GM19468 (cell line): ENCODE results near the gene CDT1.
"Not testable (repeated sequence)": the region's sequence is repeated elsewhere in the genome, so short reads cannot be mapped to it uniquely, and the experiment has no call there.

Experiments used
- ATAC-seq: cut with Tn5 transposase; IDR thresholded peaks from one replicate; pipeline ENCODE4 v1.9.1; 2021; ENCODE audit warnings: mild to moderate bottlenecking, moderate library complexity, moderate number of reproducible peaks; ENCODE audit not compliant: unreplicated experiment; ENCODE audit errors: extremely low read depth

CDT1 gene

DNA sequence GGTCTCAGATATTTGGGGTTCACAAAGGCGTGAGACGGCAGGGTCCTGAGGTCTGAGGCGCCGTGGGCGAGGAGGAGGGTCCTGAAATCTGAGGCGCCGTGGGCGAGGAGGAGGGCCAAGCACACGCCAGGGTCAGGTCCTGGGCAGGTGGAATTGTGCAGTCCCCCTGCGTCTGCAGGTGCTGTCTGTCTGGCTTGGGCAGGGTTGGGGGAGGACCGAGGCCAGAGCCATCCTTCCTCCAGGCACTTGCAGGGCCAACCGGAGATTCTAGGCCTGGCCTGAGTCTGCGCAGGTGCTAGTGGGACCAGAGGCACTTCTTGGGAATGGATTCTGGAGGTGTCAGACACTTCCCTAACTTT, 10.5 kb downstream of the CDT1 start:
- ATAC-seq, result no peak

DNA sequence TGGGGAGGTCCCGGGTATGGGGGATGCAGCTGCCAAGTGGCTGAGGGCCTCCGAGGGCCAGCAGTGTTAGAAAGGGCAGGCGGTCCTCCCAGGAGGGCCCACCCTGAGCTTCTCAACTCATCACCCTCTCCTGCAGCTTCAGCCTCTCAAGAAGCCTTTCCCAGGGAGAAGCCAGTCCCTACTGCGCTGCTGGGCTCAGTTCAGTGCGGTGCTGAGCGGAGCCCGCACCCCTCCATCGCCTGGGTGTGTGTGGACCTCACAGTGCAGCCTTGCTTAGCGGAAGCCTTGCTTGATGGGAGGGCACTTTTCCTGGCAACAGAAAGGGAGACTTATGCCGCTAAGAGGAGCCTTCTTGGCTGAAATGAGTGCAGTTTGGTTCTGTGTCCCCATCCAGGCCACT, 11.6 kb downstream of the CDT1 start:
- ATAC-seq, result no peak

DNA sequence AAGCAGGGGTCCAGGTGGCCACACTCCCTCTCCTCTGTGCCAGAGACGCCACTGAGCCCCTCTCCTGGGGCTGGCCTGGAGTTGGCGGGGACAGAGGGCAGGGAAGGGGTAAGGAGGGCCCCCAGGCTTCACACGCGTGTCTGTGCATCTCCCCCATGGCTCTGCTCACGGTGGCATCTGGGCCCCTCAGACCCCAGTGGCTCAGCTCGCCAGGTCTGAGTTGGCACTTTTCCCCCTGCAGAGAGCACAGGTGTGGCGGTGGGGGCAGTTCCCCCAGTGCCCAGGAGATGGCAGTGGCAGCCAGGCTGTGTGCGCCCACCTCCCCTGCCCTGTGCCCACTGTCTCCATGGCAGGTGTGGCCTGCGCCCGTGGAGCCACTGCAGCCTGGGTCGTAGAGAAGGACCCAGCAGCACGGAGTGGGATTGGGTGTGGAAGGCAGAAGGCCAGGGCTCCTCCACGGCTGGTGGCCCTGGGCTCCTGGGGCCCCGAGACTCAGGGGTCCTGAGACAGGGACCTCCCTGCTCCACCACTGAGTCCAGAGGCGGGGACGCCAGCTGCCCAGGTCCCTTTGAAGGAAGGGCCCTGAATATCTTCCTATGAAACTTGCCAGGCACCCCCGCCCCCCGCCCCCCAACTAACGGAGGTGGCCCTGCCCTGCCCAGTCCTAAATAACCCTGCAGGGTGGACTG, 12.5 kb downstream of the CDT1 start:
- ATAC-seq, result no peak

DNA sequence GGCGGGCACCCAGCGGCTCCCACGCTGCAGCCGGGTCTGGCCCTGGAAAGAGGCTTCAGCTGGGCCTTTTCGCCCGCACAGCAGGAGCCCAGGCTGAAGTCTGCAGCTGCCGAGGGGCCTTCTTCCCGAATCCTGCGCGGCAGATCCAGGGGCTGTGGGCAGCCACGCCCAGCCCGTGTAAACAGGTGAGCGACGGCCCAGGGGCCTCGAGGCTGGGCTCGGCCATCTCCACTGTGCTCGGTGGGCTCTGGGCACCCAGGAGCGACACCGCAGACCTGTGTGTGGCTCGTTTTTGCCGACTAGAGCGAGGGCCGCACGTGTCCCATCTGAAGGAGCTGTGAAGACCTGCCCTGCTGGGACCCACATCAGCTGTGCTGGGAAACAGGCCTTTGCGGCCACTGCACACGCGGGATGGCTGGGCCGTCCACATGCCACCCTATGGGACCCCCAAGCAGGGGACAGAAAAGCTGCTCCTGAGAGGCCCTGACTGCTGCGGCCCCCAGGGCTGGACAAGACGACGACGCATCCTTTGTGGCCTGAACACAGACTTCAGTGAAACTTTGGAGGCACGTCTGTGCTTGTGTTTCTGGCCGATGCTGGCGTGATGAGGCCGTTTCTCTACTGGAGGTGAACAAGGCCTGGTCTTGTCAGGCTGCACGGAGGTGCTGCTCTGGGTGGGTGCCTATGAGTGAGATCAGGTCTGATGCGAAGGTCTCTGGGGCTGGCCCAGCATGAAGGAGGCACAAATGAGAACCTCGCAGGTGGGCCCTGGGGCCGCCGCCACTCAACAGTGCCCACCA, 13.3 kb downstream of the CDT1 start:
- ATAC-seq, result no peak

DNA sequence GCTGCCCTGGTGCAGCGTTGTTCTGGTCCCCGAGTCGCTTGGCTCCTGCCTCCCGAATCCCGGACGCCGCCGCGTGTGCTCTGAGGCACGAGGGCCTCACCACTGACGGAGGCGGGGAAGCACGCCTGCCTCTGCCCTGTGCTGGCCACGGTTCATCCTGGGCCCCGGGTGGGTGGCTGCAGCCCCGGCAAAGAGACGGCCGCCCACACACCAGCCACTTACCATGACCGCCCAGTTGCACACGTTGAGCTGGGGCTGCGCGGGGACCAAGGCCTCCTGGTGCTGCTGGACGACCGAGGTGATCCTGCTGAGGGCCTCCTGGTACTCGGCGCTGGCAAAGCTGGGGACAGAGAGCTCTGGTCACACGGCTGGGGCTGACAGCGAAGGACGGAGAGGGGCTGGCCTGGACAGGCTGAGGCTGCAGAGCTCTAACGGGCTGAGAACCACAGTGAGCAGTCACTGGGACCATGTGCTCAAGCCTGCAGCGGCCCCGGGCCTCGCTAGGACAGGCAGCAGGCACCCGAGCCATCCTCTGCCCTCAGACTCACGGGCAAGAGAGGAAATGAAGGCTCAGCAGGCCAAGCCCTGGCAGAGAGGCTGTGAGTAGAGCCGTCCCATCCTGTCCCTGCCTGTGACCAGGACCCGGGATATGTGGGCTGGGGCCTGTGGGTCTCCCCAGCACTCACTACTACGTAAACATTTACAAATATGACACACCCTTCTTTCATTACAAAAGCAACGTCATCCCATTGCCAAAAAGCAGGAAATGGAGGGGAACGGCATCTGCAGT, 14.4 kb downstream of the CDT1 start:
- no peak for ATAC-seq

DNA sequence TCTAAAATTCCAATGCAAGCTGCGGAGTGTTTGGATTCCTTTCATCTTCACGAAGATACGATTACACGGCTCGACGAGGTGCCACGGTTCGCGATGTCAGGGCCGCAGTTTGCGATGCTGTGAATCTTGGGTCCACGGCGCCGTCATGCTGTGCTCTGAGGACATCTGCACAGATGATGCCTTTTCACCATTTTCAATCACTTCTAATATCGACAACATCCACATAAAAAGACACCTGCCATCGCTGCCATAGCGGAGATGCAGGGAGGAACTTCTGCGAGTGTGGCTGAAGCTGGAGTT, 14.9 kb downstream of the CDT1 start:
- no peak for ATAC-seq

DNA sequence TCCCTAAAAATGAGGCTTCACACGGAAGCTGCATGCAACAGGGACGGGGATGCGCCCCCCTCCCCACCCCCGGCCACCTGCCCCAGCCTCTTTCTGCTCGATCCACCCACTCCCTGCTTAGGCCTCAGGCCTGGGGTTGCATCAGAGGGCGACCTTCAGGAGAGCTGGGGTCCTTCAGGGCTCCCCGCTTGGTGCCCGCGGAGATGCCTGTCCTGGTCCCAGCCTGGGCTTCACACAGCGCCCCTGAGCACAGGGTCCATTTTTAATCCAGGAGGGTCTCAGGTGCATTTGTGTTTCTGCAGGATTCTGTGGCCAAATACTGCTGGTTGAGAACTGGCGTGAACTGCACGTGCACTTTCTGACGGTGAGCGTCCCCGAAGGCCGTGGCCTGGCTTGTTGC, 15.5 kb downstream of the CDT1 start:
- no peak for ATAC-seq

DNA sequence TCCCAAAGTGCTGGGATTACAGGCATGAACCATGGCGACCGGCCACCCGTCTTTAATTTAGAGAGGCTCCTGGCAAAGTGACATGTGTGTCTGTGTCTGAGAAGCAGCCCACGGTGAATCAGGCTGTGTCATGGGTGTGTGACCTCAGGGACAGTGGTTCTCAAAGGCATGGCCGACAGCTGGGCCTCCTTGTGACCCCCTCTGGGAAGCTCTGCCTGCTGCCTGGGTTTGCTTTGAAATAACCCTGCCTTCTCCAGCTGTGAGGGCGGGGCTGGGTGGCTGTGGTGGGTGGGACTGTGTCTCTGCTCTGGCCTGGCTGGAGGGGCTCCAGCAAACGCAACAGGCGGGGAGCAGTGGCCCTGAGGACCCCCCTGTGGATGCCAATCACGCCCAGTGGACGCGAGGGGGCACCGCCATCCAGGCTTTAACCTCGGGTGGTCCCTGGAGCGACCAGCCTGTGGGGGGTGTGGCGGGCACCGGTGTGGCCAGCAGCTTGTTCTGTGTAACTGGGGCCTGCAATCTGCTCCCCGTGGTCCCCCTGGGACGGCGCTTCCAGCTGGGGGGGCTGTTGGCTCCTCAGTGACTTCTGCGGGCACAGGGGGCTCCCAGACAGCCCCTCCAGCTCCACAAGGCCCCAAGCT, 16.9 kb downstream of the CDT1 start:
- ATAC-seq, result no peak

DNA sequence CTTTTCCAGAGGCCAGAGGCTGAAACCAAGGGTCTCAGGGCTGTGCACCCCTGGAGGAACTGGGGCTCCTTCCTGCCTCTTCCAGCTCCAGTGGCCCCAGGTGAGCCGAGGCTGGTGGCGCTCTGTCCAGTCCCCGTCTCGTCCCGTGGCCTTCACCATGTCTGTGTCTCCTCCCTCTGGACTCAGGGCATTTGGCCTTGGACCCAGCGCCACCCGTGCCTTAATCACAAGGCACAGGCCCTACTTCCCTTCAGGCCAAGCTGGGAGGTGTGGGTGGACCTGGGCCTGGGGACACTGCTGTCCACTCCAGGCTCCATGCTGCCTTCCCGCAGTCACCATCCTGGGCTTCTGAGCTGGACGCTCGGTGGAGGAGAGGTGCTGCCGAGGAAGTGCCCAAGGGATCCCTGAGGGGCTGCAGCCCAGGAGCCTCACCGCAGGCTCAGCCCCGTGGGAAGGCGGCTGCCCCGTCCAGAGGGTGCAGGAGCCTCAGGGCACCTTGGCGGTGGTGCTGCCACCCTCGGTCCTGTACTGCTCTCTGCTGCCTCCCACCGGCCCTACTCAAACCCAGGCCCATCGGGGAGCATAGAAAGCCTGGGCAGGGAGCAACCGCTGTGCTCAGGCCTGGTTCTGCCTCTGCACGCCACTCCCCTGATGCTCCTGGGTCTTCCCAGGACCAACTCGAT, 17.7 kb downstream of the CDT1 start:
- ATAC-seq, result no peak

DNA sequence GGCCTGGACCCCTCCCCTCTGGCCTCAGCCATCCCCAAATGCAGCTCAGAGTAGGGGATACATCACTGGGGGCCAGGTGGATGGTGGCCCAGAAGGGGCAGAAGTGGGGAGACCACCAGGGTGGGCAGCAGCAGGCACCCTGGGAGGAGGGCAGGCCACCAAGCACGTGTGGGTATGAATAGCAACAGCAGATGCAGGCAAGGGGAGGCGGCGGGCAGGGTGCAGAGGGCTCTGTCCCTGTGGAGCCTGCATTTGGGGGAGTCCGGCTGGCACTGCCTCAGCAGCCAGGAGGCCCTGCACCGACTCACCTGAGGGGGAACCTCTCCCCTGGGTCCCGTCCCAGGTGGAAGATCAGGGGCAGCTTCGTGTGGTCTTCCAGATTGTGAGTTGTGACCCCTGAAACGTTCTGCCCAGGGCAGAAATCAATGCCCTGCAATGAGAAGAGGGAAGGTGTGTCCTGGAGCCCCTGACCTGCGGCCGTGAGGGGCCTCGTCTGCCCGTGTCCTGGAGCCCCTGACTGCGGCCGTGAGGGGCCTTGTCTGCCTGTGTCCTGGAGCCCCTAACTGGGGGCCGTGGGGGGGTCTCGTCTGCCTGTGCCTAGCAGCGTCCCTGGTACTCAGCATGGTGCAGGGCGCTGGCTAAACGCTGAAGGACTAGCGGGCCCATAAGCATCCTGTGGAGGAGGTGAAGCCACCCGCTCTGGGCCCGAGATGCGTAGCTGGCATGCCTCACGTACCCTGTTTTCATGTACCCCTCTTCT, 18.9 kb downstream of the CDT1 start:
- no peak for ATAC-seq

DNA sequence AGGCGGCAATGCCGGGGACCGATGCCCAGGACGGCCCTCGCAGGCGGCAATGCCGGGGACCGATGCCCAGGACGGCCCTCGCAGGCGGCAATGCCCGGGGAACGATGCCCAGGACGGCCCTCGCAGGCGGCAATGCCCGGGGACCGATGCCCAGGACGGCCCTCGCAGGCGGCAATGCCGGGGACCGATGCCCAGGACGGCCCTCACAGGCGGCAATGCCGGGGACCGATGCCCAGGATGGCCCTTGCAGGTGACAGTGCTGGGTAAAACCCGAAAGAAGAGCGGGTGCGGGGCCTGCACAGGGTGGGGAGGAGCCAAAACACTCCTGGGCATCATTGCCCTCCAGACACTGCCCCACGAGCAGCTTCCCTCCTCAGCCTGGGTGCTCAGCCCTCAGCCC, 20.1 kb downstream of the CDT1 start:
- ATAC-seq, result not testable (repeated sequence)

DNA sequence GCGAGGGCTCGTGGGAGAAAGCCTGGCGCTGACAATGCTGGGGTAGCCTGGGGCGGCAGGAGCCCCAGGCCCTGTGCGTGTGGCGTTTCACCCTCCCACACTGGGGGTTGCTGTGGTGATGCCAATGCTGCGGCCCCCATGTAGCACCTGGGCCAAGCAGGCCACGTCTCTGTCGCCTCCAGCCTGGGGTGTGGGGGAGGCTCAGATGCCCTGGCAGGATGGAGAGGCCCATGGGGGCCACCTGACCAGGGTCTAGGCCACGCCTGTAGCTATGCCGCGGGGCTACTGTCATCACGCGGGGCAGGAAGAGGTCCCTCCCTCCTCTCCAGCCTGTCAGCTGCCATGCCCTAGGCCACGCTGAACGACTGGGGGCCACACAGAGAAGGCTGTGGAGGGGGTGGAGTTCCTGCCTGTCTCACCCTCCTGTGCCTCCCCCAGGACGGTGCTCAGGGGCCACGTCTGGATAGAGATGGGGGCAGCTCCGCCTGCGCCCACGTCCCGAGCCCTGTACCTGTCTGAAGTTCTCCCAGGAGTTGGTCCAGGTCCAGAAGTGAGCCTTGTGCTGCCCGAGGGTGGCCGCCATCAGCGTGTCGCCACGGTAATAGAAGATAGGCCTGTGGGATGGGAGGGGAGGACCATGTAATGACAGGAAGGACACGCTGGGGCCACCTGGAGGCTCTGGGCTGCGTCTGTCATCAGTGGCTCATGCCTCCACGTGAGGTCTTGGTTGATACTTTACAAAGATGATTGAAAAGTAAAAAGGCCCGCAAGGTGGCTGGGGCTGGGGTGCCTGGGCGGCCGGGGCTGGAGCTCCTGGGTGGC, 20.9 kb downstream of the CDT1 start:
- ATAC-seq, result no peak

DNA sequence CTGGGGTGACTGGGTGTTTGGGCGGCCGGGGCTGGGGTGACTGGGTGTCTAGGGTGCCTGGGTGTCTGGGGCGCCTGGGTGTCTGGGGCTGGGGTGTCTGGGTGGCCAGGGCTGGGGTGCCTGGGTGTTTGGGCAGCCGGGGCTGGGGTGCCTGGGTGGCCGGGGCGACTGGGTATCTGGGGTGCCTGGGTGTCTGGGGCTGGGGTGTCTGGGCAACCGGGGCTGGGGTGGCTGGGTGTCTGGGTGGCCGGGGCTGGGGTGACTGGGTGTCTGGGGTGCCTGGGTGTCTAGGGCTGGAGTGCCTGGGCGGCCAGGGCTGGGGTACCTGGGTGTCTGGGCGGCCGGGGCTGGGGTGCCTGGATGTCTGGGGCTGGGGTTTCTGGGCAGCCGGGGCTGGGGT, 21.6 kb downstream of the CDT1 start:
- no peak for ATAC-seq

DNA sequence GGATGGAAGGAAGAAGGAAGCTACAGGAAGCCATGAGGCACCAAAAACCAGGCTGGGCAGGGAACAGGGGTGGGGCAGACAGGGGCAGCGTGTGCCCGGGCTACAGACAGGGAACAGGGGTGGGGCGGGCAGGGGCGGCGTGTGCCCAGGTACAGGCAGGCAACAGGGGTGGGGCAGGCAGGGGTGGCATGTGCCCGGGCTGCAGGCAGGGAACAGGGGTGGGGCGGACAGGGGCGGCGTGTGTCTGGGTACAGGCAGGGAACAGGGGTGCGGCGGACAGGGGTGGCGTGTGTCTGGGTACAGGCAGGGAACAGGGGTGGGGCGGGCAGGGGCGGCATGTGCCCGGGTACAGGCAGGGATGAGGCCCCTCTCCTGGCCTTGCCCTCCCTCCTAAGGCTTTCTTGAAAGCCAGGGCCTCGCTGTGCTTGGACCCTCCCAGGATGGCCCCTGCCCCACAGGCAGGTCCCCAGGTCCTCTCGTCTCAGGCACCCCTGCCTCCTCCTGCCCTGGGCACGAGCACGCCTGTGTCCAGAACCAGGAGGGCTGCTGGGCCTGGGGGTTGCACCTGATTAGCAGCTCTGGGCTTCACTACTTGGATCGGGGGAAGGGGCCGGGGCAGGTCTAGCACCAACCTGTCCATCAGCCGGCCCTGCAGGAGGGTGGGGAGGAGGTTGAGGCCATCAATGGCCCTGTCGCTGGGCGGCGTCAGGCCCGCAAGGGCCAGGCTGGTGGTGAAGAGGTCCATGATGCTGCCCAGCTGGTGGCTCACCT, 22.7 kb downstream of the CDT1 start:
- no peak for ATAC-seq

DNA sequence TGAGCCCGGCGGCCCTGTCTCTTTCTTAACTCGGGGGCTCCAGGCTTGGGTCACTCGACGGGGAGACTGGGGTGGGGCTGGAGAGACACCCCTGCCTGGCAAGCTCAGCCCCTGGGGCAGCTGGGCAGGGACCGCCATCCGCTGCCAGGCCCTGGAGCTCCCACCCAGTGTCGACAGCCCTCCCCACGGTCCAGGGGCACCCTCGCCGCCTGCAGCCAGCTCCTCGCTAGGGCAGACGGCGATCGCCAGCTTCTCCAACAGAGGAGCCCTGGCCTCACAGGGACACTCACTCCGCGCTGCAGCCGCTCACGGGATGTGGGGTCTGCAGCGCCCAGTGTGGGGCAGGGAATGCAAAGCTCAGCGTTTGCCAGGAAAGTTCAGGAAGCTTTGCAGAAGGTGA, 24.1 kb downstream of the CDT1 start:
- no peak for ATAC-seq

DNA sequence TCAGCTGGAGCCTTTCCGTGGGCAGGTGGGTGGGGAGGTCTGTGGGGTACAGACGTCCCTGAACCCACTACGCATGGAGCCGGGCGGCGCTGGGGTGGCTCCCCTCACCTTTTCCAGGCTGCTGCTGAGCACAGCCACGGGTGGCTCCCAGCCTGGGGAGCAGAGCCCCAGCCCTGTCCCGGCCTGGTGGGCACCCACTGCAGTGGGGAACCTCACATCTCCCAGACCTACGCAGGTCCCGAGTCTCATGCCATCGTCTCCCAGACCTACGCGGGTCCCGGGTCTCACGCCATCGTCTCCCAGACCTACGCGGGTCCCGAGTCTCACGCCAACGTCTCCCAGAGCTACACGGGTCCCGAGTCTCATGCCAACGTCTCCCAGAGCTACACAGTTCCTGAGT, 25.1 kb downstream of the CDT1 start:
- ATAC-seq, result no peak

DNA sequence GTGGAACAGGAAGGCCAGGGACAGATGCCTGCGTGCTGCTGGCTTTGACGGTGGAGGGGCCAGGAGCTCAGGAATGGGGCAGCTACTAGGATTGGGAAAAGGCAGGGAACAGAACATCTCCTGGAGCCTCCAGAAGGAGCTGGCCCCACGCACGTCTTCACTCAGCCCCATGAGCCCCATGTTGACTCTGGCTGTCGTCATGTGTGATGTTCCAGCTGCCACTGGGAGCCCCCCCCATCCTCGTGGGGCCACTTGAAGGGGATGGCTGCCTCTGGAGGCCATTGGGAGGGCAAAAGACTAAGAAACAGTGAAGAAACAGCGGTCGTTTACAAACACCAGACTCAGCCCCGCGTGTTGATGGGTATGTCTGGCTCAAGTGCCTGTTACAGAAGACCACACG, 26.7 kb downstream of the CDT1 start:
- no peak for ATAC-seq

DNA sequence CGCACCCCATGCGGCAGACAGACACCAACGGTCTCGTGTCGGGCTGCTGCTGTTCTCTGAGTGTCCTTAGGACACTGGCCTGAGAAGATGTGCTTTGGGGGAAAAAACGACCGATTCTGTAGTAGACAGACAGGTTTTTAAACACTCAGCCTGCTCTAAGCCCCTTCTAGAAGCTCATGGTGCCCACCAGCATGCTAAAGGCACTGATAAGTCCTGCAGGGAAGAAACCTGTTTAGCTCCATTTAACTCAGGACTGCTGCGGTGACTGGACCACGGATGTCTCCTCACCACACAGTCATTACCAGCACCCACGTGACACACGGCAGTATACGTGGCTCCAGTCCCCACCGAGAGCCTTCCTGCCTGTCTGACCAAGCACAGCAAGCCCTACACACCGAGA, 27.2 kb downstream of the CDT1 start:
- ATAC-seq, result no peak
